Dermis microvascular lymphatic vessel endothelial cell (primary cell): Measurements from ENCODE around the gene DNMBP. TPM values are rescaled to one million over a fixed set of nuclear protein-coding genes. Genes with fewer than 3 reads are reported as not detected.
A peak's percentile ranks its signal among the peaks of the same experiment; 100 is the strongest.
"Not testable (repeated sequence)": the region's sequence is repeated elsewhere in the genome, so short reads cannot be mapped to it uniquely, and the experiment has no call there.

ENCODE experiments used
- DNase-seq, 2 donors: peaks; one replicate each; pipeline versions ENCODE4 v3.0.0 to v3.0.0-alpha.2; 2010; ENCODE audit warnings: low read depth in 2 of 2
- total RNA-seq: library from RNA; depleted of rRNA; stranded (reverse); fragments of >200 nt; gene quantifications from 2 replicates; pipeline ENCODE4 v1.2.1, GENCODE V29; 2014

DNMBP gene
- total RNA-seq, 1 donor from 2014 or later, result 21.3 TPM

- no peak for DNase-seq
Observed at GRCh38 chr10:100020142-100020885, 10.6 kb upstream of the DNMBP start.

DNA sequence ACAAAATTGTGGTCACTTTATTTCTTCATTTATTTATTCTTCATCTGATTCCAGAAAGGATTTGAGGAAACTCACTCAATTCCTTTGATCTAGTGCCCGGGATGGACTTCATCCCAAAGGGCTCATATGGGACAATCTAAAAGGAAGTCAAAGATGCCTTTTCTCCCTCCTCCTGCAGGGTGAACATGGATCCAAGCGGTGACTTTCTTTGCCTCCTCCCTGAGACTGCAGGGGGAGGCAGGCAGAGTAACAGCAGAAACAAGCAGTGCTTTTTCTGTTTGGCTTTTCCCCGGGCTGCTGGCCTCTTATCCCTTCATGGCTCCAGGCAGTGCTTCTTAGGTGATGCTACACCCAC, 10.0 kb upstream of the DNMBP start:
- DNase-seq, result no peak

DNA sequence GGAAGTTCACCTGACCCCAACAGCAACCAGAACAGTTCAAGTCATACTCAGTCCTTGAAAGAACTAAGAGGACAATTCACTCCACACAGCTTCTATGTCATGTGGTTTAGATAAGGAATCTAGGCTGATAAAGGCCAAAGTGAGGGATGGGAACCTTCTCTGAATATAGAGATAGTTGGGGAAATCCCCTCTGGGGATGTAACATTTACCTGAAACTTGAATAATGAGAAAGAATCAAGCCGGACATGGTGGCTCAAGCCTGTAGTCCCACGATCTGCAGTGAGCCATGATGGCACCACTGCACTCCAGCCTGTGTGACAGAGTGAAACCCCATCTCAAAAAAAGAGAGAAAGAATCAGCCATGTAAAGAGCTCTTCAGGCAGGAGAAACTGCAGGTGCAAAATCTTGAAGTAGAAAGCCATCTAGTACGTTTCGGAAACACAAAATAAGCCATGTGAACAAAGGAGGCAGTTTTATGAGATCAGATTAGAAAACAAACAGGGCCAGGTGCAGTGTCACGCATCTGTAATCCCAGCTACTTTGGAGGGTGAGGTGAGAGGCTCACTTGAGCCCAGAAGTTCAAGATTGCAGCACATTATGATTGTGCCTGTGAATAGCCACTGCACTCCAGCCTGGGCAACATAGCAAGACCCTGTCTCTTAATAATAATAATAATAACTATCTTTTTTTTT, 4.5 kb upstream of the DNMBP start:
- no peak for DNase-seq

- no peak for DNase-seq
Observed at GRCh38 chr10:100013621-100014020, 3.9 kb upstream of the DNMBP start.

- not testable (repeated sequence) for DNase-seq
Observed at GRCh38 chr10:100011906-100012305, 2.2 kb upstream of the DNMBP start.

- DNase-seq, result no peak
Observed at GRCh38 chr10:100009283-100009792, 409 bp downstream of the DNMBP start.

DNA sequence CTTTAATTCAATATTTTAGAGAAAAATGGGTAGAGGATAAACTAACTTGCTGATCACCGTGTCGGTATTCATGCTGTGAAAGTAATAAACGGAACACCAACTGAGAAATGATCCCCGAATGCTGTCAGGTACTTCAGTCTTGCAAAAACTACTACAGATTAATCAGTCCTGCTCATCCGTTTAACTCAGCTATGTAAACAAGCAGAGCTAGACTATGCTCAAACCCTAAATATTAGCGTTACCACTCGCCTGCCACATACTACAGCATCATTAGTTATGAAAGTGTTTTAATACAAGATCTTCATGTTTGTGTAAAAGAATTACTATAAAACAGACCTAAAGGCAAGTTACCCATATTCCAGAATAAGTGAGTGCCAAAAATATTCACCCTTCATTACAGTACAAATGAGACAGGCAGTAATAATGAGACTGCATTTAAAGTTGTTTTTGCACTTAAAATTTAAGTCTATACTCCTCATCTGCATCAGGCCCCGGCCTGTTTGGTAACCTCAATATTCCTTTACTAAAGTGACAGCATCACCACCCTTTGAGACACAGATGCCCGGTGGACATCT, 952 bp downstream of the DNMBP start:
- no peak for DNase-seq

DNA sequence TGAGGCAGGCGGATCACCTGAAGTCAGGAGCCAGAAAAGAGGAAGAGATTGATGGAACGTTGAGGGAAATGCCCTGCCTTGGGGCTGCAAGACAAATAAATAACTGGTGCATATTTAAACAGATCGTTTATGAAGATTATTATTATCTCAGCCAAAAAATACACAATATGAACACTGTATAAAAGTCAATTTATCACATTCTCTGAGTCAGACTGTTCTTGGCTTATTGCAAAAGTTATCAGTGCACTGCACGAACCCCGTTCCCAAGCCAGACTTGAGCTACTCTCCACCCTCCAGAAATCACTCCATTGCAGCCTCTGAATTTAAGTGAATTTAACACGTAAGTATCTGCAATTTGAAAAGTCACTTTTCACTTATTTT, 1.6 kb downstream of the DNMBP start:
- DNase-seq, result no peak

- no peak for DNase-seq
Observed at GRCh38 chr10:100007231-100008141, 2.3 kb downstream of the DNMBP start.

DNA sequence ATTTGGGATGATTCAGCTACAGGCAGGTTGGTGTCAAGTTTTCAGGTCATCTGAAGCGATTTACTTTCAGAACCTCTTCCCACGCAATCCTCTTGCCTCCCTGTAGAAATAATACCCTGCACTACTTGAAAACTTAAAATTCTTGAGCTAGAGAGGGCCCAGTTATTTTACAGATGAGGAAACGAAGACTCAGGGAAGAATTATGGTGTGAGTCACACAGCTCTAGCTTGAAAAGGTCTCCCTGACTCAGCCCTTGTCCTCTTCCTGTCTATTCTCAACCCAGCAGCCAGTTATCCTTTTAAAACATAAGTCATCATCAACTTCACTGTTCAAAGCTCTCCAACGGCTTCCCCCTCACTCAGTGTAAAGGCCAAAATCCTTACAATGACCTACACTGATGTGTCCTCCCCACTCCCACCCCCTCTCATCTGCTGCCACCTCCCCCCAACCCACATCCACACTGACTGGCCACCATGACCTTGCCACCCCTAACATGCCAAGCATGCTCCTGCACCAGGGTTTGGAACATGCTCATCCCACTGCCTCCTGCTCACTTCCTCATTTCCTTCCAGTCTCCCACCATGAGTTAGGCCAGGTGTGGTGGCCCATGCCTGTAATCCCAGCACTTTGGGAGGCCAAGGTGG, 3.4 kb downstream of the DNMBP start:
- peak; percentile 50 to 95 for DNase-seq

GRCh38 chr10:100004805-100005510, 4.8 kb downstream of the DNMBP start:
- DNase-seq, result no peak

DNA sequence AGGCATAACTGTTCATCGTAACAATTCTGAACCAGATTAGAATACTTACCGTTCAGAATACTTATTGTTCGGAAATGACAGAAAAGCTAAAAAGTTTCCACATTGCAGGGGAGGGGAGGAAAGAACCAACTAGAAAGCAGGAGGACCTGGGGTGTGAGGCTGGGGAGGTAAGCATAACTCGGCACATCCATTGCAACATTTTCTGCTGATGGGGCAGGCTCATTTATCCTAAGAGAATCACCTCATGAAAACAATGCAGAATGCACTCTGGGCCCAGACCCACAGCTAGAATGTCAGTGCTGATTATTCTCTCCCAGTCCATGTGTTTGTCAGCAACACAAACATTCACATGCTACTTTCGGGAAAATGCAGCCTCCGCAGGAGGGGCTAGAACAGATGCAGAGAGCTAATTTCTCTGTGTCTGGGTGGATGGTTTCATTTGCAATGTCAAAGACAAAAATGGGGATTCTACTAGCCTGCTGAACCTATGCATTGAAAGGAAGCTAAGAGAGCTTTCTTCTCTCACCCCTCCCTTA, 9.6 kb downstream of the DNMBP start:
- DNase-seq, result no peak

- DNase-seq, result no peak
Observed at GRCh38 chr10:99999319-100000108, 10.2 kb downstream of the DNMBP start.

GRCh38 chr10:99998889-99999288, 10.9 kb downstream of the DNMBP start:
- no peak for DNase-seq

DNA sequence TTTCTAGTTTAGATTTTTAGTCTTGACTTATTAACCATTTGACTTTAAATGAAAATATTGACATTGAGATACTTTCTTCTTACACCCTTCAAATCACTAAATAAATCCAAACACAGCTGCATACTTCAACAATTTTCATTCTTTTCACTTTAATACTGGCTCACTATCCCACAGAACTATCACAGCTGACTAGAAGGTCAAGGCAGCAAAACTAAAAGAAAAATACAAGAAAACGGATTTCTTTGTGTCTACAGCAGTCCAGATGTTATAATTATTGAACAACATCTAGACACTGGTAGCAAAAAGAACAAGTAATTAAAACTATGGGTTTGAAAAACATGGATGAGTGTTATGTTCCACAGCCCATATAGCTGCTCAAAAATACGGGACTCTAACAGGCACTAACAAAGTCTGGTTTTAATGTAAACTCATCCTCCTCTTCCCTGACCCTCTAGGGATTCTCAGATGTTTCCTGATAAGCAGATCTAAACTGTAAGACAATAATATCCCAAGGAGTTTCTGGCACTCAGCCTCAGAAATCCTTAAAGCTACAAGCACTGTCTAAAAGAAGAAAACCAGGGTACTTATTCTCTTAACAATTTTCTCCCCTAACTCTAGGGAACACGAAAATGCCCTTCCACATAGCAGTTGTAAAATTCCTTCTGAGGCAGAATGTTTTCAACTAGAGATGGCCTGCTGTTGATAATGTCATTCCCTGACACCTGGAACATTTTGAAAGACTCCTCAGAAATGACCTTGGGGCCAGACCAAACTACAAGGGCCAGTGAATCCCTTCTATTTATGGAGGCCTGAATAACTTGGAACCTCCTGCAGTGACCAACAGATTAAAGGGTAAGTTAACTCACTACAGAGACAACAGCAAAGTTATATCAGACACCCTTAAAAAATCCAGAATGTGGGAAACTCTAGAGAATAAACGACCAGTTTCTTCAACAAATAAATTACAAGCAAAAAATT, 12.8 kb downstream of the DNMBP start:
- peak in 1 of 2 donors; percentile 81 for DNase-seq

- DNase-seq, result no peak
Observed at GRCh38 chr10:99995713-99996112, 14.0 kb downstream of the DNMBP start.

- no peak for DNase-seq
Observed at GRCh38 chr10:99995269-99995668, 14.5 kb downstream of the DNMBP start.

- DNase-seq, result no peak
Observed at GRCh38 chr10:99994801-99995200, 14.9 kb downstream of the DNMBP start.
